Neutrophil (primary cell): ENCODE data around the gene LRRC27.

Experiments
- H3K27ac ChIP-seq: fragments of 200-600 bp; sonication (generic); 2 replicates; pipeline ENCODE4 v1.5.1; 2016; ENCODE audit warnings: mild to moderate bottlenecking, moderate library complexity
- H3K27me3 ChIP-seq: fragments of 200-600 bp; sonication (generic); 2 replicates; pipeline ENCODE4 v1.6.0; 2016; ENCODE audit warnings: mild to moderate bottlenecking
- H3K36me3 ChIP-seq: fragments of 200-600 bp; sonication (generic); 2 replicates; pipeline ENCODE4 v1.5.1; 2017
- H3K4me1 ChIP-seq, 2 experiments: fragments of 200-600 bp in 1 of 2; sonication (generic) in 1 of 2; 1 replicate in 1 of 2; 2 replicates in 1 of 2; pipeline versions ENCODE4 v1.5.1 to v1.6.1; 2013 to 2016; ENCODE audit warnings: low read depth in 1 of 2, low read length in 1 of 2, mild to moderate bottlenecking in 1 of 2, moderate library complexity in 1 of 2; ENCODE audit not compliant: control insufficient read depth in 1 of 2, insufficient read depth in 1 of 2
- H3K4me3 ChIP-seq, 2 experiments: fragments of 200-600 bp in 1 of 2; sonication (generic) in 1 of 2; 1 replicate in 1 of 2; 2 replicates in 1 of 2; pipeline ENCODE4 v1.5.1; 2013 to 2016; ENCODE audit warnings: low read depth in 1 of 2, low read length in 1 of 2, mild to moderate bottlenecking in 1 of 2, moderate library complexity in 1 of 2
- H3K9me3 ChIP-seq: fragments of 200-600 bp; sonication (generic); 2 replicates; pipeline ENCODE4 v1.5.1; 2016
- CTCF ChIP-seq: fragments of 200-600 bp; sonication (generic); IDR thresholded peaks from 2 replicates; pipeline ENCODE4 v1.5.1; 2016; ENCODE audit warnings: antibody characterized with exemption

Gene LRRC27

GRCh38 chr10:132404169-132404880 is 72.3 kb downstream of the LRRC27 start:
- Histone ChIP-seq H3K9me3 (no peaks in the 10 kb centered on the region), H3K27ac (no peak overlapping the region), H3K27me3 (no peaks in the 10 kb centered on the region), H3K4me1 (peaks cover 42 to 50% of the 10 kb centered on the region in 2 experiments), H3K4me3 (no peak overlapping the region), H3K36me3 (peaks cover 24% of the 10 kb centered on the region)
- no peak for TF ChIP-seq CTCF

GRCh38 chr10:132404911-132405462 is 73.0 kb downstream of the LRRC27 start:
- H3K9me3 ChIP-seq, result no peaks in the 10 kb centered on the region

GRCh38 chr10:132405463-132405991 is 73.5 kb downstream of the LRRC27 start:
- Histone ChIP-seq H3K27me3 (no peaks in the 10 kb centered on the region), H3K4me3 (no peak overlapping the region), H3K27ac (no peak overlapping the region), H3K36me3 (peaks cover 24% of the 10 kb centered on the region), H3K4me1 (peaks cover 32 to 38% of the 10 kb centered on the region in 2 experiments), H3K9me3 (no peaks in the 10 kb centered on the region)
- TF ChIP-seq CTCF, result no peak

More at GRCh38 chr10:132404911-132405462, 73.0 kb downstream of the LRRC27 start:
- Histone ChIP-seq H3K36me3 (peaks cover 24% of the 10 kb centered on the region), H3K27me3 (no peaks in the 10 kb centered on the region), H3K4me1 (peaks cover 37 to 43% of the 10 kb centered on the region in 2 experiments), H3K27ac (no peak overlapping the region), H3K4me3 (no peak overlapping the region)
- no peak for TF ChIP-seq CTCF

- H3K4me1 ChIP-seq, result peaks cover 25 to 32% of the 10 kb centered on the region in 2 experiments
- peaks cover 24% of the 10 kb centered on the region for H3K36me3 ChIP-seq
- no peak overlapping the region for H3K27ac ChIP-seq
These were observed 74.2 kb downstream of the LRRC27 start for GRCh38 chr10:132406181-132406580.

GRCh38 chr10:132406750-132407149 is 74.8 kb downstream of the LRRC27 start:
- H3K36me3 ChIP-seq, result peaks cover 24% of the 10 kb centered on the region
- no peak overlapping the region for H3K4me3 ChIP-seq
- no peak overlapping the region for H3K27ac ChIP-seq
- H3K27me3 ChIP-seq, result no peaks in the 10 kb centered on the region
- TF ChIP-seq CTCF, result no peak
- H3K4me1 ChIP-seq, result peaks cover 25 to 32% of the 10 kb centered on the region in 2 experiments
- H3K9me3 ChIP-seq, result no peaks in the 10 kb centered on the region

More at GRCh38 chr10:132406181-132406580, 74.2 kb downstream of the LRRC27 start:
- Histone ChIP-seq H3K4me3 (no peak overlapping the region), H3K9me3 (no peaks in the 10 kb centered on the region), H3K27me3 (no peaks in the 10 kb centered on the region)
- TF ChIP-seq CTCF, result no peak
